Fibroblast of the aortic adventitia (primary cell): ENCODE measurements around the gene ADAMTSL1. TPM values are rescaled to one million over a fixed set of nuclear protein-coding genes. Genes with fewer than 3 reads are reported as not detected.

Experiments
- DNase-seq: peaks from one replicate; pipeline ENCODE4 v3.0.0-alpha.2; 2010; ENCODE audit warnings: low read depth
- H3K4me3 ChIP-seq: 2 replicates; pipeline ENCODE4 v1.5.1; 2011; ENCODE audit warnings: low read depth, mild to moderate bottlenecking, control low read depth, low read length, moderate library complexity
- CTCF ChIP-seq: IDR thresholded peaks from 2 replicates; pipeline ENCODE4 v1.5.1; 2011; ENCODE audit warnings: mild to moderate bottlenecking, low read length, control low read depth, inconsistent platforms; ENCODE audit not compliant: insufficient read depth
- total RNA-seq: library from RNA; depleted of rRNA; stranded (reverse); fragments of >200 nt; gene quantifications from 2 replicates; pipeline ENCODE4 v1.2.3, GENCODE V29; 2012; ENCODE audit warnings: low replicate concordance

The ADAMTSL1 gene
- total RNA-seq, 1 donor, result 179 TPM

- no peak overlapping the region for H3K4me3 ChIP-seq
- TF ChIP-seq CTCF, result no peak
- peak; percentile 23 for DNase-seq
Observed at GRCh38 chr9:18785604-18786003, 311.7 kb downstream of the ADAMTSL1 start.

GRCh38 chr9:18786196-18786595 is 312.2 kb downstream of the ADAMTSL1 start:
- no peak overlapping the region for H3K4me3 ChIP-seq
- no peak for TF ChIP-seq CTCF
- no peak for DNase-seq

- TF ChIP-seq CTCF, result no peak
- no peak overlapping the region for H3K4me3 ChIP-seq
- peak; percentile 92 for DNase-seq
Observed at GRCh38 chr9:18786911-18787650, 313.1 kb downstream of the ADAMTSL1 start.

DNA sequence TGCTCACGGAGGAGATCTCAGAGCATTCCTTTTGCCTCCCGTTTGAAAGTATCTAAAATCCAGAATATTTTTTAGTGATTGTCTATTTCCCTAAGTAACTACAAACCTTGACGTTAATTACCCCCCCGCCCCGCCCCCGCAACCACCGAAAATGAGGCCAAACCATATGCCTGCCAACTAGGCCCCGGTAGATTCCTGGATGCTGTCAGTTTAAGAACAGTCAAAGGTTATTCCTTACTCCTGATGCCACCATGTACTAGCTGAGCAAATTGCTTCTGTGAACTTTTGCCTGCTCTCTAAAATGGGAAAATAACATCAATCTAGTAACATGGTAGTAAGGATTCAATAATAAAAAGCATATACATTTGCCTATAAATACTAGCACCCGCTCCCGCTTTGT is 314.3 kb downstream of the ADAMTSL1 start:
- H3K4me3 ChIP-seq, result no peak overlapping the region
- TF ChIP-seq CTCF, result no peak
- DNase-seq, result peak; percentile 37

DNA sequence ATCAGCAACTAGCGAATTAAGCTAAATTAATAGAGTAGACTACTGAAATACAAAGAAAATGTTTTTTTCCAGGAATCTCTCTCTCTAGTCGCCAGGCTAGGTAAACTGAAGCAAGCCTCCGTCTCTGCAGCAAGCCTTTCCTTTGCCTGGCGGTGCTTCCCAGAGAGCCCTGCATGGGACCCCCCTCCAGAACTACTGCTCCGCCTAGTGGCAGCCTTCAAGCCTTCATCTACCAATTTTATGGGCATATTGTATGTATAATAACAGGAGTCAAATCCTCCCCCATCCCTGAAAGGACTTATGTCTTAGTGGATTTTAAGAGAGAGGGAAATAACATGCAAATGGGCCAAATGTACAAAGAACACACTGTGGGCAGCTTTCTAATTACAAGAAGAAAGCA is 317.1 kb downstream of the ADAMTSL1 start:
- DNase-seq, result no peak
- peak; percentile 13 for TF ChIP-seq CTCF
- no peak overlapping the region for H3K4me3 ChIP-seq

DNA sequence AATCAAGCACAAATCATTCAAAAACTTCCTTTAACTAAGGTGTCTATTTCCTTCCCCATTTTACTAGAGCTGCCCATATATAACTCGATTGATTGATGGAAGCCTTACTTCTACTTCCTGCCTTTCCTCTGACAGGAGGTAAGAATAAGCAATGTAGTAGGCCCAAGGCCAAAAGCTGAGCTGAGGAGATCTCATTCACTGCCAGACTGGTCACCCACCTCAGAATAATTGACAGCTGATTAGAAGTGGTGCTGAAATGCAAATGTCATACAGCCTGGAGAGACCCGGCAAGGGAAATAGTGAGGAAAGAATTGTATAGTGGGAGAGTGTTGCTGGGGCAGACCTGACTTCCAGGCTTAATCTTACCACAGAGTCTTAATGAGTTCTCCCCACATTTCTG is 319.2 kb downstream of the ADAMTSL1 start:
- no peak overlapping the region for H3K4me3 ChIP-seq
- no peak for DNase-seq
- TF ChIP-seq CTCF, result no peak
